DND-41 (cell line): ENCODE measurements around the gene EYA4.

Experiments used
- ATAC-seq: fragments of 200-7000 bp; cut with Tn5 transposase; 3 replicates; pipeline ENCODE4 v1.9.1; 2021; ENCODE audit warnings: low read depth; ENCODE audit not compliant: insufficient read depth
- DNase-seq: peaks from one replicate; pipeline ENCODE4 v3.0.0-alpha.2; 2020
- H2AFZ ChIP-seq: 2 replicates; pipeline ENCODE4 v1.6.0; 2012; ENCODE audit warnings: low read depth, low read length
- H3K27ac ChIP-seq: 2 replicates; pipeline ENCODE4 v1.5.1; 2012; ENCODE audit warnings: low read length, inconsistent platforms
- H3K27me3 ChIP-seq: fragments of 200-600 bp; sonication (generic); 2 replicates; pipeline ENCODE4 v1.6.0; 2012; ENCODE audit warnings: low read length, mild to moderate bottlenecking, inconsistent platforms; ENCODE audit not compliant: insufficient read depth, poor library complexity
- H3K36me3 ChIP-seq: 2 replicates; pipeline ENCODE4 v1.5.1; 2012; ENCODE audit warnings: low read length, inconsistent platforms; ENCODE audit not compliant: insufficient read depth
- H3K4me1 ChIP-seq: 2 replicates; pipeline ENCODE4 v1.5.1; 2012; ENCODE audit warnings: mild to moderate bottlenecking, low read length; ENCODE audit not compliant: insufficient read depth
- H3K4me2 ChIP-seq: 2 replicates; pipeline ENCODE4 v1.6.0; 2012; ENCODE audit warnings: mild to moderate bottlenecking, moderate library complexity, low read length, inconsistent platforms; ENCODE audit not compliant: insufficient read depth
- H3K4me3 ChIP-seq, 2 experiments: fragments of 200-600 bp in 1 of 2; shearing (Covaris generic) in 1 of 2; 2 replicates each; pipeline ENCODE4 v1.5.1; 2012 to 2016; ENCODE audit warnings: inconsistent platforms in 2 of 2, low read length in 2 of 2, mild to moderate bottlenecking in 2 of 2, low read depth in 1 of 2, moderate library complexity in 1 of 2
- H3K79me2 ChIP-seq: 2 replicates; pipeline ENCODE4 v1.6.0; 2012; ENCODE audit warnings: low read length, inconsistent platforms; ENCODE audit not compliant: insufficient read depth
- H3K9ac ChIP-seq: 2 replicates; pipeline ENCODE4 v1.6.0; 2012; ENCODE audit warnings: low read depth, mild to moderate bottlenecking, inconsistent platforms, low read length, moderate library complexity
- H3K9me3 ChIP-seq: 2 replicates; pipeline ENCODE4 v1.5.1; 2012; ENCODE audit warnings: low read length, moderate library complexity, mild to moderate bottlenecking, inconsistent platforms; ENCODE audit not compliant: insufficient read depth, severe bottlenecking
- H4K20me1 ChIP-seq: 2 replicates; pipeline ENCODE4 v1.6.0; 2012; ENCODE audit warnings: low read length; ENCODE audit not compliant: insufficient read depth
- EZH2 ChIP-seq: IDR thresholded peaks from 3 replicates; pipeline ENCODE4 v1.6.1; 2012; ENCODE audit warnings: borderline replicate concordance, low read depth, mild to moderate bottlenecking, moderate library complexity, low read length, inconsistent platforms; ENCODE audit not compliant: severe bottlenecking
- TF ChIP-seq, protein P1 (sequence below): IDR thresholded peaks from 2 replicates; pipeline ENCODE4 v1.5.1; 2012; ENCODE audit warnings: borderline replicate concordance, low read length, moderate library complexity, mild to moderate bottlenecking; ENCODE audit not compliant: poor library complexity, severe bottlenecking; ENCODE audit errors: extremely low read depth

Gene EYA4

DNA sequence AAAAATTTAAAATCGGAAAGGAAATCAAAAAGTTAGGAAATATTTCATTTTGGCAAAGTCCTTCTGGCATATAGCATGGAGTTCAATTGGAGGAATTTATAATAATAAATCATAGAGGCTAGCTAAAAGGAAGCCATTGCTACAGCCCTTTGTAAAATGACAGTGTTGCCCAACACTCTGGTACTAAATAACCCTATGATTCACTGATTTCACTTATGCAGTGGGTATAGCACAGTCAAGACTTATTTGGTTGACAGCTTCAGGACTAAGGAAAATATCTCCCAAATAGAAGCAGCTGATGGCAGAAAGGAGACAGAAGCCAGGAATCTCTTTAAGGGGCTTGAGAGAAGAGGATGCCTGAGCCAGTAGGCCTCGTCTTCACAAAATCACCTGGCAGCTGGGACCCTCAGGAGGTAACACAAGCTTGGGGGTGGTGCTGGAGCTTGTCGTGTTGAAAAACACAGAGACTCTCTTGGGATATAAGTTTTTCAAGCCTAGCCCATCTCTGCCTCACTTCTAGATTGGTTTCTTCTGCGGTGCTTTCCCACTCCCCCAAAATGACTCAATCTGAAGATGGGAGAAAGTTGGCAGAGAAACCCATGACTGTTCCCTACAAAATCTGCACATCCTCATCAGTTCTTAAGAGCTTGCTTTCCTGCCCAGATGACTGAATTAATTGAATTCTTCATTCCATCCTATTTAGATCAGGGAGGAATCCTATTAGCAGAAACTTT is 38.4 kb upstream of the EYA4 start:
- H3K79me2 ChIP-seq: no peaks in the 10 kb centered on the region
- no peaks in the 10 kb centered on the region for H3K27me3 ChIP-seq
- H3K4me3 ChIP-seq: no peak overlapping the region
- TF ChIP-seq, protein P1, sequence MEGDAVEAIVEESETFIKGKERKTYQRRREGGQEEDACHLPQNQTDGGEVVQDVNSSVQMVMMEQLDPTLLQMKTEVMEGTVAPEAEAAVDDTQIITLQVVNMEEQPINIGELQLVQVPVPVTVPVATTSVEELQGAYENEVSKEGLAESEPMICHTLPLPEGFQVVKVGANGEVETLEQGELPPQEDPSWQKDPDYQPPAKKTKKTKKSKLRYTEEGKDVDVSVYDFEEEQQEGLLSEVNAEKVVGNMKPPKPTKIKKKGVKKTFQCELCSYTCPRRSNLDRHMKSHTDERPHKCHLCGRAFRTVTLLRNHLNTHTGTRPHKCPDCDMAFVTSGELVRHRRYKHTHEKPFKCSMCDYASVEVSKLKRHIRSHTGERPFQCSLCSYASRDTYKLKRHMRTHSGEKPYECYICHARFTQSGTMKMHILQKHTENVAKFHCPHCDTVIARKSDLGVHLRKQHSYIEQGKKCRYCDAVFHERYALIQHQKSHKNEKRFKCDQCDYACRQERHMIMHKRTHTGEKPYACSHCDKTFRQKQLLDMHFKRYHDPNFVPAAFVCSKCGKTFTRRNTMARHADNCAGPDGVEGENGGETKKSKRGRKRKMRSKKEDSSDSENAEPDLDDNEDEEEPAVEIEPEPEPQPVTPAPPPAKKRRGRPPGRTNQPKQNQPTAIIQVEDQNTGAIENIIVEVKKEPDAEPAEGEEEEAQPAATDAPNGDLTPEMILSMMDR: no peak
- no peak for TF ChIP-seq EZH2
- no peak overlapping the region for H2AFZ ChIP-seq
- H3K9ac ChIP-seq: no peak overlapping the region
- no peak overlapping the region for H3K4me2 ChIP-seq
- H3K4me1 ChIP-seq: no peaks in the 10 kb centered on the region
- no peak overlapping the region for H3K27ac ChIP-seq
- no peaks in the 10 kb centered on the region for H3K9me3 ChIP-seq
- ATAC-seq (no peak), DNase-seq (no peak)
- no peaks in the 10 kb centered on the region for H3K36me3 ChIP-seq
- no peaks in the 10 kb centered on the region for H4K20me1 ChIP-seq

DNA sequence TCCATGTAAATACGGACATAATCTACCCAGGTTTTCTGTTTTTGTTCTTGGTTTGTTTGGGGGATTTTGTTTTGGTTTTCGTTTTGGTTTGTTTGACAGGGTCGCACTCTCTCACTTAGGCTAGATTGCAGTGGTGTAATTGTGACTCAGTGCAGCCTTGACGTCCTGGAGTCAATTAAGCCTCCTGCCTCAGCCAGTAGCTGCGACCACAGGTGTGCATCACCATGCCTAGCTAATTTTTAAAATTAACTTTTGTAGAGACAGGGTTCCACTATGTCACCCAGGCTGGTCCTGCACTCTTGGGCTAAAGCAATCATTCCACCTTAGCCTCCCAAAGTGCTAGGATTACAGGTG is 37.8 kb upstream of the EYA4 start:
- Histone ChIP-seq H3K4me2 (no peak overlapping the region), H2AFZ (no peak overlapping the region), H3K36me3 (no peaks in the 10 kb centered on the region), H3K4me3 (no peak overlapping the region), H3K79me2 (no peaks in the 10 kb centered on the region), H3K4me1 (no peaks in the 10 kb centered on the region), H3K27me3 (no peaks in the 10 kb centered on the region), H3K9ac (no peak overlapping the region), H4K20me1 (no peaks in the 10 kb centered on the region), H3K9me3 (no peaks in the 10 kb centered on the region), H3K27ac (no peak overlapping the region)
- DNase-seq (no peak), ATAC-seq (no peak)
- TF ChIP-seq EZH2: no peak
- TF ChIP-seq, protein P1: no peak

DNA sequence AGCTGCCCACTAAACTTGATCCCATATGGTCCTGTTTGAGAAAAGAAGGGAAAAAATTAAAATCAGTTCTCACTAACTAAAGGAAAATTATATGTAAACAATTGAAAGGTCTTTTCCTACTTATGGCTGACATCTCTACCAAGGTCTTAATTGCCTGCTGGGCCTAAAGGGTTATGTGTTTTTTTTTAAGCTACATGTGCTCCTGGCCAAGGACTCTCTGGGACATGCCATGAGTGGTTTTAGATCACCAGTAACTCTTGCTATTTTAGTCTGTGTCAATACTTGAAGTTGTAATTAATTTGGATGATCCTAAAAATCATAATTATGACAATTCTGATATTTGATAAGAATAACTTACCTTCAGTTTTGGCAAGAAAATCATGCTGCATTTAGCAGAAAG is 35.9 kb upstream of the EYA4 start:
- H3K4me2 ChIP-seq: no peak overlapping the region
- H3K9me3 ChIP-seq: no peaks in the 10 kb centered on the region
- TF ChIP-seq, protein P1: no peak
- TF ChIP-seq EZH2: no peak
- no peak overlapping the region for H2AFZ ChIP-seq
- H3K36me3 ChIP-seq: no peaks in the 10 kb centered on the region
- H4K20me1 ChIP-seq: no peaks in the 10 kb centered on the region
- no peaks in the 10 kb centered on the region for H3K79me2 ChIP-seq
- ATAC-seq: no peak
- no peak overlapping the region for H3K9ac ChIP-seq
- H3K27me3 ChIP-seq: no peaks in the 10 kb centered on the region
- H3K4me1 ChIP-seq: no peaks in the 10 kb centered on the region
- H3K27ac ChIP-seq: no peak overlapping the region
- no peak overlapping the region for H3K4me3 ChIP-seq
- DNase-seq: no peak
